PFSK-1 (cell line): ENCODE results near the gene UGT2B11. TPM values are rescaled to one million over a fixed set of nuclear protein-coding genes. Genes with fewer than 3 reads are reported as not detected.

Experiments used
- FOXP2 ChIP-seq: optimal IDR thresholded peaks from 2 replicates; pipeline ENCODE3; 2011; ENCODE audit warnings: borderline replicate concordance, control low read depth, inconsistent platforms; ENCODE audit not compliant: insufficient read depth; ENCODE audit errors: extremely low read length, extremely low read depth
- POLR2AphosphoS5 ChIP-seq: IDR thresholded peaks from 2 replicates; pipeline ENCODE4 v1.6.1; 2012; ENCODE audit warnings: low read depth, mild to moderate bottlenecking, control low read depth, low read length, moderate library complexity
- SIN3A ChIP-seq: IDR thresholded peaks from 2 replicates; pipeline ENCODE4 v1.6.1; 2012; ENCODE audit warnings: mild to moderate bottlenecking, low read length, moderate library complexity, borderline replicate concordance; ENCODE audit not compliant: insufficient read depth
- TAF1 ChIP-seq: IDR thresholded peaks from 2 replicates; pipeline ENCODE4 v1.6.1; 2012; ENCODE audit warnings: low read length, control low read depth, borderline replicate concordance; ENCODE audit not compliant: insufficient read depth
- polyA plus RNA-seq: library from polyadenylated mRNA; unstranded; fragments of >200 nt; gene quantifications from one replicate; pipeline ENCODE4 v1.2.1, GENCODE V29; 2012; ENCODE audit warnings: low read depth, missing spikeins; ENCODE audit not compliant: insufficient read length
- TF ChIP-seq, protein P1 (sequence below), 2 experiments: IDR thresholded peaks; 2 replicates each; pipeline versions ENCODE4 v1.6.1 to v1.8.0; 2011 to 2012; ENCODE audit warnings: low read depth in 2 of 2, low read length in 2 of 2, control low read depth in 1 of 2, inconsistent platforms in 1 of 2, mild to moderate bottlenecking in 1 of 2, moderate library complexity in 1 of 2; ENCODE audit not compliant: insufficient read depth in 1 of 2

The UGT2B11 gene
- not detected for polyA plus RNA-seq

DNA sequence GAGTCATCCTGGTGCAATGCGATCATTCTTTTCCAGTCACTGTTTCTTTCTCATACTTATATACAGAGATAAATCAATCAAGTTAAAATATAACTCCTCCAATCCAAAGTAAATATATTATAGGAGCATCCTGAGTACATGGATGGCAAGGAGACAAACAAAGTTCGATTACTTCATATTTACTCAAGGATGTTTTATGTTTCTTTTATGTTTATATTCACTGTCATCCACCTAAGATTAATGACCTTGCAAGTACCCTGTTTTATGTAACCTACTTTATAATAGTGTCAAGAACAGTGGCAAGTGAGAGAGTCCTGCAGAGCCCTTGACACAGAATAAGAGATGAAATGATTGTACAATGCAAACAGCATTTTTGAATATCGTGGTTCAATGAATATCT, at the start of gene UGT2B11:
Gene UGT2B11, minus strand, starts transcription at position 33 of the 400 bp plus-strand sequence. Its CDS starts 26 bp downstream, at position 7.
- TF ChIP-seq POLR2AphosphoS5 (no peak), FOXP2 (no peak), SIN3A (no peak), TAF1 (no peak)
- TF ChIP-seq, protein P1, sequence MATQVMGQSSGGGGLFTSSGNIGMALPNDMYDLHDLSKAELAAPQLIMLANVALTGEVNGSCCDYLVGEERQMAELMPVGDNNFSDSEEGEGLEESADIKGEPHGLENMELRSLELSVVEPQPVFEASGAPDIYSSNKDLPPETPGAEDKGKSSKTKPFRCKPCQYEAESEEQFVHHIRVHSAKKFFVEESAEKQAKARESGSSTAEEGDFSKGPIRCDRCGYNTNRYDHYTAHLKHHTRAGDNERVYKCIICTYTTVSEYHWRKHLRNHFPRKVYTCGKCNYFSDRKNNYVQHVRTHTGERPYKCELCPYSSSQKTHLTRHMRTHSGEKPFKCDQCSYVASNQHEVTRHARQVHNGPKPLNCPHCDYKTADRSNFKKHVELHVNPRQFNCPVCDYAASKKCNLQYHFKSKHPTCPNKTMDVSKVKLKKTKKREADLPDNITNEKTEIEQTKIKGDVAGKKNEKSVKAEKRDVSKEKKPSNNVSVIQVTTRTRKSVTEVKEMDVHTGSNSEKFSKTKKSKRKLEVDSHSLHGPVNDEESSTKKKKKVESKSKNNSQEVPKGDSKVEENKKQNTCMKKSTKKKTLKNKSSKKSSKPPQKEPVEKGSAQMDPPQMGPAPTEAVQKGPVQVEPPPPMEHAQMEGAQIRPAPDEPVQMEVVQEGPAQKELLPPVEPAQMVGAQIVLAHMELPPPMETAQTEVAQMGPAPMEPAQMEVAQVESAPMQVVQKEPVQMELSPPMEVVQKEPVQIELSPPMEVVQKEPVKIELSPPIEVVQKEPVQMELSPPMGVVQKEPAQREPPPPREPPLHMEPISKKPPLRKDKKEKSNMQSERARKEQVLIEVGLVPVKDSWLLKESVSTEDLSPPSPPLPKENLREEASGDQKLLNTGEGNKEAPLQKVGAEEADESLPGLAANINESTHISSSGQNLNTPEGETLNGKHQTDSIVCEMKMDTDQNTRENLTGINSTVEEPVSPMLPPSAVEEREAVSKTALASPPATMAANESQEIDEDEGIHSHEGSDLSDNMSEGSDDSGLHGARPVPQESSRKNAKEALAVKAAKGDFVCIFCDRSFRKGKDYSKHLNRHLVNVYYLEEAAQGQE (IDR thresholded peaks at IDR 0.05; ENCODE audit: insufficient read depth in 1 of 2, low read depth in 2 of 2, low read length in 2 of 2) = no peak

DNA sequence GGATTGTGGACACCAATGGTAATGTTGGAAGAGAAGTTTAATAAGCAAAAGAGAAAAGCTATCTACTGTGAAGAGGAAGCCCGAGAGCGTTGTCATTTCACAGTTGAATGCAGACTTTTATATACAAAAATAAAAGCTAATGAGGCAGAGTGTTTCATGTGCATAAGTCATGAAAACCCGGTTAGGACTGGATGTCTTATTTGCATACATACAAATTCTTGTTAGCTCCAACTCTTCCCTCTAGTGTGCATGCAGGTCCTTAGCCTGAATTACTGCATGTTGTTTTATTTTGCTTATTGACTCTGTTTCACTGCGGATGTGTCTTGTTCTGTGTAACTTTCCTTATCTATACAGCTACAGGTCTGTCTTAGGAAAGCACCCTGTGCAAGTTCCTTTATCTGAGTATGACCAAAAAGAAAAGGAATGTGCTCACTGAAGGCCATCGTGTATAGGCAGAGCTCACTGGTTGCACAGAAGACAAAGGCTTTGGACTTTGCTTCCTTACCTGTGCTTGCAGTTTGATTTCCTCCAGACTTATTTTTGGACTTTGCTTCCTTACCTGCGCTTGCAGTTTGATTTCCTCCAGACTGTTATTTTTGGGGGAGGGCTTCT, 25.1 kb upstream of the UGT2B11 start:
- TF ChIP-seq FOXP2 = no peak
- TF ChIP-seq TAF1 = no peak
- TF ChIP-seq POLR2AphosphoS5 = no peak
- no peak for TF ChIP-seq SIN3A
- TF ChIP-seq, protein P1 (IDR thresholded peaks at IDR 0.05; ENCODE audit: insufficient read depth in 1 of 2, low read depth in 2 of 2, low read length in 2 of 2) = no peak

DNA sequence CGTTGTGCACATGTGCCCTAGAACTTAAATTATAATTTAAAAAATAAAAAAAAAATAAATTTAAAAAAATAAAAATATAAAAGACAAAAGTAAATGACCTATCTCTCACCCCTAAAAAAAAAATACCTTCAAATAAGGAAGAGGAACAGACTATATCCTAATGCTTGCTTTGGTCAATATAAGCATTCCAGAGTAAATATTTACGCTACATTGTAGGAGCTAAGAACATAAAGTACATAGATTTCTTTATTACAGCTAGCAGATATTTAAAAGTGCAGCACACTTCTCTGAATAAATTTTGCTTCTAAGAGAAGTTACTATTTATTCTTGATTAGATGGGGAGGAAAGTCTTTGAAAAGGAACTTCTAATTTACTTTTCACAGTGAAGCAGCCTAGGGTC, 24.5 kb upstream of the UGT2B11 start:
- TF ChIP-seq FOXP2 = no peak
- TF ChIP-seq TAF1 = no peak
- TF ChIP-seq SIN3A = no peak
- TF ChIP-seq, protein P1 (IDR thresholded peaks at IDR 0.05; ENCODE audit: insufficient read depth in 1 of 2, low read depth in 2 of 2, low read length in 2 of 2) = no peak
- no peak for TF ChIP-seq POLR2AphosphoS5

DNA sequence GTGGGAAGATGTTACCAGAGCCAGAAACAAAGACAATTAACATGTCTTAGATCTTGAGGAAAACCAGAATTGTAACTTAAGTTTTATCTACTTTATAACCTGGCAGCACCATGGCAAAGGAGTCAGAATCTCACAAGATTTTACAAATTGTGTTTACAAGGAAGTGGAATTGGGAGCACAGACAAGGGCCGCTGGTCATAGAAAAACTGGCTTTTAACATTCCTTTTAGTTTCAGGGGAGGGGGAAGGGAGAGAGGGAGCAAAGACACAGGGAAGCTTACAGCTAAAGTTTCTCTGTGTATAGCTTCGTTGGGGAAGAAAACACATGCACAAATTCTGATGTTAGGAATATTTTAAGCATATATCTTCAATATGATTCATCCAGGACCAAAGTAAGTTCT, 10.3 kb upstream of the UGT2B11 start:
- TF ChIP-seq SIN3A (no peak), POLR2AphosphoS5 (no peak)

DNA sequence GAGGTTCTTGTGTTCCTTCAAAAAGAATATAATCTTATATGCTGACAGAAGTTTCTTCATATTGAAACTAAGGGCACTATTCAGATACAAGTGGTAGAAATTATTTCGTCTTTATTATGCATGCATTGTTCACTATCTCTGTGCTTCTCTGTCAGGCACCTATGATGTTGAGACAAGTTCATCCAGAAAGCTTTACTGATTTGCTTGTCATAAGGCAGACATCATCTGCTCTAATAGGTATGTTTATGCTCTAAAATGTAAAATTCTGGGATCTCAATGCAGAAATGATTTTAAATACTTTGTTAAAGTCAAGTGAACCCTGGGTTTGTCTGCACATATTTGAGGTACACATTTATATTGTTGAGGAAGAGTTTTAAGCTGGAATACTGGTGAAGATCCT, 3.6 kb downstream of the UGT2B11 start:
- TF ChIP-seq POLR2AphosphoS5 (no peak), FOXP2 (no peak), SIN3A (no peak), TAF1 (no peak)
- TF ChIP-seq, protein P1 (IDR thresholded peaks at IDR 0.05; ENCODE audit: insufficient read depth in 1 of 2, low read depth in 2 of 2, low read length in 2 of 2) = no peak
